Stimulated activated CD4-positive, alpha-beta T cell treated with anti-CD3 and anti-CD28 coated beads, Interleukin-12 subunit alpha, Interleukin-12 subunit beta, amount 100 ng/mL, for 48 hours (primary cell): Measurements from ENCODE around the gene RBM19.

Experiments used
- DNase-seq, 3 donors: peaks; one replicate each; pipeline ENCODE4 v3.0.0-alpha.2; 2020; ENCODE audit warnings: low read depth in 2 of 3, low spot score in 1 of 3

Gene RBM19

GRCh38 chr12:113786107-113786506 lies 180.0 kb downstream of the RBM19 start:
- no peak for DNase-seq

GRCh38 chr12:113783811-113784210 lies 182.3 kb downstream of the RBM19 start:
- DNase-seq = no peak

- DNase-seq = no peak
Observed at GRCh38 chr12:113782873-113783272, 183.3 kb downstream of the RBM19 start.

GRCh38 chr12:113781415-113782198 lies 184.5 kb downstream of the RBM19 start:
- no peak for DNase-seq

- DNase-seq = no peak
Observed at GRCh38 chr12:113779774-113780173, 186.4 kb downstream of the RBM19 start.

- DNase-seq = no peak
Observed at GRCh38 chr12:113778432-113779132, 187.5 kb downstream of the RBM19 start.

- no peak for DNase-seq
Observed at GRCh38 chr12:113777751-113778150, 188.4 kb downstream of the RBM19 start.

GRCh38 chr12:113776536-113776935 lies 189.6 kb downstream of the RBM19 start:
- no peak for DNase-seq

GRCh38 chr12:113774526-113774925 lies 191.6 kb downstream of the RBM19 start:
- no peak for DNase-seq

- DNase-seq = no peak
Observed at GRCh38 chr12:113772505-113773030, 193.6 kb downstream of the RBM19 start.

GRCh38 chr12:113770389-113770865 lies 195.7 kb downstream of the RBM19 start:
- no peak for DNase-seq

- DNase-seq = no peak
Observed at GRCh38 chr12:113769305-113769704, 196.8 kb downstream of the RBM19 start.

GRCh38 chr12:113768850-113769249 lies 197.3 kb downstream of the RBM19 start:
- no peak for DNase-seq

- no peak for DNase-seq
Observed at GRCh38 chr12:113766879-113767878, 198.9 kb downstream of the RBM19 start.
